HG02938 (cell line): Measurements from ENCODE around the gene NT5C1B.

Experiments used
- ATAC-seq: cut with Tn5 transposase; IDR thresholded peaks from one replicate; pipeline ENCODE4 v1.9.1; 2021; ENCODE audit warnings: mild to moderate bottlenecking, moderate library complexity; ENCODE audit not compliant: unreplicated experiment

NT5C1B gene

GRCh38 chr2:18552351-18553077 lies 36.9 kb downstream of the NT5C1B start:
- no peak for ATAC-seq

GRCh38 chr2:18551623-18552022 lies 37.7 kb downstream of the NT5C1B start:
- no peak for ATAC-seq

- ATAC-seq, result no peak
Measured at GRCh38 chr2:18551169-18551568, 38.2 kb downstream of the NT5C1B start.

- ATAC-seq, result no peak
Measured at GRCh38 chr2:18550433-18550832, 38.9 kb downstream of the NT5C1B start.

GRCh38 chr2:18549083-18549482 lies 40.3 kb downstream of the NT5C1B start:
- ATAC-seq, result no peak

GRCh38 chr2:18548621-18549020 lies 40.7 kb downstream of the NT5C1B start:
- no peak for ATAC-seq

GRCh38 chr2:18546567-18546966 lies 42.8 kb downstream of the NT5C1B start:
- ATAC-seq, result no peak

- no peak for ATAC-seq
Measured at GRCh38 chr2:18545384-18545783, 44.0 kb downstream of the NT5C1B start.

- no peak for ATAC-seq
Measured at GRCh38 chr2:18544171-18544570, 45.2 kb downstream of the NT5C1B start.

GRCh38 chr2:18540872-18541271 lies 48.5 kb downstream of the NT5C1B start:
- ATAC-seq, result no peak

GRCh38 chr2:18536697-18537096 lies 52.7 kb downstream of the NT5C1B start:
- ATAC-seq, result no peak

- ATAC-seq, result no peak
Measured at GRCh38 chr2:18536100-18536499, 53.3 kb downstream of the NT5C1B start.

GRCh38 chr2:18531194-18531593 lies 58.2 kb downstream of the NT5C1B start:
- no peak for ATAC-seq

GRCh38 chr2:18527822-18528221 lies 61.5 kb downstream of the NT5C1B start:
- ATAC-seq, result no peak

GRCh38 chr2:18527326-18527725 lies 62.0 kb downstream of the NT5C1B start:
- ATAC-seq, result no peak

GRCh38 chr2:18526429-18526828 lies 62.9 kb downstream of the NT5C1B start:
- ATAC-seq, result no peak

- ATAC-seq, result no peak
Measured at GRCh38 chr2:18525852-18526251, 63.5 kb downstream of the NT5C1B start.

GRCh38 chr2:18525236-18525635 lies 64.1 kb downstream of the NT5C1B start:
- no peak for ATAC-seq

GRCh38 chr2:18522484-18523146 lies 66.8 kb downstream of the NT5C1B start:
- ATAC-seq, result no peak

GRCh38 chr2:18520451-18521425 lies 68.6 kb downstream of the NT5C1B start:
- peak; percentile 88 for ATAC-seq

- no peak for ATAC-seq
Measured at GRCh38 chr2:18519914-18520450, 69.4 kb downstream of the NT5C1B start.
